Kidney epithelial cell (primary cell): ENCODE data around the gene ZNF221. TPM values are rescaled to one million over a fixed set of nuclear protein-coding genes. Genes with fewer than 3 reads are reported as not detected.

Experiments used
- DNase-seq: peaks from one replicate; pipeline ENCODE4 v3.0.0-alpha.2; 2010; ENCODE audit warnings: low read depth
- H3K27me3 ChIP-seq: 2 replicates; pipeline ENCODE4 v1.6.0; 2011; ENCODE audit warnings: low read length; ENCODE audit not compliant: control insufficient read depth, insufficient read depth
- H3K36me3 ChIP-seq: 2 replicates; pipeline ENCODE4 v1.5.1; 2011; ENCODE audit warnings: low read length; ENCODE audit not compliant: control insufficient read depth, insufficient read depth
- H3K4me3 ChIP-seq: 2 replicates; pipeline ENCODE4 v1.5.1; 2011; ENCODE audit warnings: low read depth, mild to moderate bottlenecking, control low read depth, low read length
- total RNA-seq: library from RNA; depleted of rRNA; stranded (reverse); fragments of >200 nt; gene quantifications from 2 replicates; pipeline ENCODE4 v1.2.3, GENCODE V29; 2015
- TF ChIP-seq, protein P1 (sequence below): IDR thresholded peaks from 2 replicates; pipeline ENCODE4 v1.5.1; 2011; ENCODE audit warnings: mild to moderate bottlenecking, moderate library complexity, low read length, control low read depth, inconsistent platforms; ENCODE audit not compliant: insufficient read depth, poor library complexity, severe bottlenecking

Gene ZNF221
- 3.6 and 6.1 TPM in 2 replicates for total RNA-seq

- peak; percentile 98 for DNase-seq
- Histone ChIP-seq H3K27me3 (no peaks in the 10 kb centered on the region), H3K4me3 (peak within 1 kb of the TSS; percentile 74), H3K36me3 (no peaks in the 10 kb centered on the region)
- TF ChIP-seq, protein P1, sequence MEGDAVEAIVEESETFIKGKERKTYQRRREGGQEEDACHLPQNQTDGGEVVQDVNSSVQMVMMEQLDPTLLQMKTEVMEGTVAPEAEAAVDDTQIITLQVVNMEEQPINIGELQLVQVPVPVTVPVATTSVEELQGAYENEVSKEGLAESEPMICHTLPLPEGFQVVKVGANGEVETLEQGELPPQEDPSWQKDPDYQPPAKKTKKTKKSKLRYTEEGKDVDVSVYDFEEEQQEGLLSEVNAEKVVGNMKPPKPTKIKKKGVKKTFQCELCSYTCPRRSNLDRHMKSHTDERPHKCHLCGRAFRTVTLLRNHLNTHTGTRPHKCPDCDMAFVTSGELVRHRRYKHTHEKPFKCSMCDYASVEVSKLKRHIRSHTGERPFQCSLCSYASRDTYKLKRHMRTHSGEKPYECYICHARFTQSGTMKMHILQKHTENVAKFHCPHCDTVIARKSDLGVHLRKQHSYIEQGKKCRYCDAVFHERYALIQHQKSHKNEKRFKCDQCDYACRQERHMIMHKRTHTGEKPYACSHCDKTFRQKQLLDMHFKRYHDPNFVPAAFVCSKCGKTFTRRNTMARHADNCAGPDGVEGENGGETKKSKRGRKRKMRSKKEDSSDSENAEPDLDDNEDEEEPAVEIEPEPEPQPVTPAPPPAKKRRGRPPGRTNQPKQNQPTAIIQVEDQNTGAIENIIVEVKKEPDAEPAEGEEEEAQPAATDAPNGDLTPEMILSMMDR: peak; percentile 44
Measured at GRCh38 chr19:43950834-43951645, at the start of gene ZNF221. Gene ZNF221, plus strand, starts transcription at chr19:43951228. Its CDS starts 11,499 bp downstream, at chr19:43962727.

DNA sequence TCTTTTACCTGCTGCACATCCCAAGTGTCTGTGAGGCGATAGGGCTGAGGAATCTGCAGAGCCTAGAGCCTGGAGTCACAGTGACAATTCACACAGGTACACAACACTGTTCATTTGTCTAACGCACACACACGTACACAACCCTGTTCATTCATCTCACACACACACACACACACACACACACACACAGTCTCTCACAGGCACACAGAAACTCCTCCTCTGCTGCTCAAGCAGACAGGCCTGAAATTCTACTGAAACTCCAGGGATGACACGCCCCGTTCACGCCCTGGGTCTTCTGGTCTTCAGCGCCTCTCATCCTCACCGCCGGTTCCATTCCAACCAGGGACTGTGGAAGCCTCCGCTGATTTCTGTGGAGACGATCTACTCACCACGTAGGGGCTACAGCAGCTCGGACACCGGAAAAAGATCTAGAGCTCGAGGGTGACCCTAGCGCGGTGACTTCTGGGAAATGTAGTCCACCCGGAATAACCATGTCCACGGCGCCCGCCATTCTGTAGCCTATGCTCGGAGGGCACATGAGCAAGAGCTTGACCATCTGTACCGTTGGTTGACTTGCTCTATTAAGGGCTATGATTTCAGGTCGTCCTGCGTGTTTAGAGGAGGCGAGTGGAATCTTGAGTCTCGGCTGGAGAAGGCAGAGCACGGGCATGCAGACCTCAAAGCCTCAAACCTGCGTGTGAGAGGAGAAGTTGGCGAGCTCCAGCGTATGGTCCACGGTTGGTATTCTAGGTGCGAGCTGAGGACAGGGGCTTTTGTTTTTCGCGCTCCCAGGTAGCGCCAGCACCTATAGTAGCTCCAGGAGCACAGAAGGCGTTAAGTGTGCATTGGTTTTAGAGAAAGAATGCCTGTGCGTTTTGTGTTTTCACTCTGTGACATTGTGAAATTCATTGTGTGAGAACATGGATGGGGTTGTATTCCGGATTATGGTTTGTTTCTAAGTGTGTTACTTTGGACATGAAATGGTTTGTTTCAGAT is 49.3 kb upstream of the ZNF221 start:
- TF ChIP-seq, protein P1: no peak
- peak; percentile 63 for DNase-seq
- peak overlapping the region; percentile 47 for H3K4me3 ChIP-seq
- H3K27me3 ChIP-seq: no peaks in the 10 kb centered on the region
- no peaks in the 10 kb centered on the region for H3K36me3 ChIP-seq

- TF ChIP-seq, protein P1: no peak
- Histone ChIP-seq H3K4me3 (no peak overlapping the region), H3K27me3 (no peaks in the 10 kb centered on the region), H3K36me3 (no peaks in the 10 kb centered on the region)
- no peak for DNase-seq
Measured at GRCh38 chr19:43902399-43902798, 48.6 kb upstream of the ZNF221 start.

DNA sequence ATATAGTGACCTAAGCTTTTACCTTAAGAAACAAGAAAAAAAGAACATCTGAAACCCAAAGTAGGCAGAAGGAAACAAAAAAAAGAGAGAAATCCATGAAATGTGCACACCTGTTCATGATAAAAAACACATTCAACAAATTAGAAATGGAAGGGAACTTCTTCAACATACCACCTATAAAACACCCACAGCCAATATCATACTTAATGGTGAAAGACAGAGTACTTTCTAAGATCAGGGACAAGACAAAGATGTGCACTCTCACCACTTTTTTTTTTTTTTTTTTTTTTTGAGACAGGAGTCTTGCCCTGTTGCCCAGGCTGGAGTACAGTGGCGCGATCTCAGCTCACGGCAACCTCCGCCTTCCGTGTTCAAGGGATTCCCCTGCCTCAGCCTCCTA is 45.1 kb upstream of the ZNF221 start:
- no peak for DNase-seq
- Histone ChIP-seq H3K36me3 (no peaks in the 10 kb centered on the region), H3K27me3 (no peaks in the 10 kb centered on the region), H3K4me3 (no peak overlapping the region)
- TF ChIP-seq, protein P1: no peak

DNA sequence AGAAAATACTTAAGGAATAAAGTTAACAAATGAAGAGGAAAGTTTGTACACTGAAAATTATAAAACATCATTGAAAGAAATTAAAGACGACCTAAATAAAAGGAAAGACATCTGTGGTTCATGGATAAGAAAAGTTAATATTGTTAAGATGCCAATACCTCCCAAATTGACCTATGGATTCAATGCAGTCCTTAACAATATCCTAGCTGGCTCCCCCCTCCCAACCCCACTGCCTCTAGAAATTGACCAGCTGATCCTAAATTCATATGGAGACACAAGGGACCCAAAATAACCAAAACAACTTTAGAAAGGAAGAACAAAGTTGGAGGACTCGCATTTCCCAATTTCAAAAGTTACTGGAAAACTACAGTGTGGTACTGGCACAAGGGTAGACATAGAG is 44.3 kb upstream of the ZNF221 start:
- TF ChIP-seq, protein P1: no peak
- H3K4me3 ChIP-seq: no peak overlapping the region
- DNase-seq: no peak

More for the DNA sequence above, 44.3 kb upstream of the ZNF221 start:
- Histone ChIP-seq H3K27me3 (no peaks in the 10 kb centered on the region), H3K36me3 (no peaks in the 10 kb centered on the region)
